Loucy (cell line): ENCODE results near the gene YWHAE.

ENCODE experiments used
- H2AFZ ChIP-seq: fragments of 200-600 bp; sonication (generic); 2 replicates; pipeline ENCODE4 v1.6.0; 2016; ENCODE audit warnings: antibody characterized with exemption, mild to moderate bottlenecking, low read length, moderate library complexity
- H3F3A ChIP-seq: fragments of 200-600 bp; 2 replicates; pipeline ENCODE4 v1.6.0; 2016; ENCODE audit warnings: antibody characterized with exemption, low read depth, mild to moderate bottlenecking
- H3K27me3 ChIP-seq: fragments of 200-600 bp; sonication (generic); 2 replicates; pipeline ENCODE4 v1.6.1; 2014; ENCODE audit warnings: low read length, mild to moderate bottlenecking; ENCODE audit not compliant: insufficient read depth, poor library complexity, severe bottlenecking
- H3K36me3 ChIP-seq: fragments of 200-600 bp; sonication (generic); 2 replicates; pipeline ENCODE4 v1.6.1; 2016; ENCODE audit warnings: low read length; ENCODE audit not compliant: insufficient read depth
- H3K4me1 ChIP-seq: fragments of 200-600 bp; sonication (generic); 2 replicates; pipeline ENCODE4 v1.5.1; 2014; ENCODE audit warnings: low read length, mild to moderate bottlenecking; ENCODE audit not compliant: insufficient read depth, poor library complexity, severe bottlenecking
- H3K4me2 ChIP-seq: fragments of 200-600 bp; sonication (generic); 2 replicates; pipeline ENCODE4 v1.6.0; 2014; ENCODE audit warnings: antibody characterized with exemption, low read length, low read depth, mild to moderate bottlenecking; ENCODE audit not compliant: poor library complexity, severe bottlenecking
- H3K4me3 ChIP-seq: fragments of 200-600 bp; sonication (generic); 2 replicates; pipeline ENCODE4 v1.5.1; 2014; ENCODE audit warnings: low read length, mild to moderate bottlenecking, mixed read lengths; ENCODE audit not compliant: poor library complexity, severe bottlenecking
- H3K79me2 ChIP-seq: fragments of 200-600 bp; sonication (generic); 2 replicates; pipeline ENCODE4 v1.6.1; 2014; ENCODE audit warnings: low read length; ENCODE audit not compliant: insufficient read depth
- H3K9ac ChIP-seq: fragments of 200-600 bp; sonication (generic); 2 replicates; pipeline ENCODE4 v1.6.0; 2014; ENCODE audit warnings: mild to moderate bottlenecking, low read depth, low read length, moderate library complexity; ENCODE audit not compliant: poor library complexity, severe bottlenecking
- H3K9me2 ChIP-seq: fragments of 200-600 bp; sonication (generic); replicated peaks from 2 replicates; pipeline ENCODE4 v1.6.1; 2016; ENCODE audit warnings: low read depth, low read length, mixed read lengths
- H3K9me3 ChIP-seq: fragments of 200-600 bp; sonication (generic); 2 replicates; pipeline ENCODE4 v1.6.1; 2014; ENCODE audit warnings: mild to moderate bottlenecking, antibody characterized with exemption, low read length, low read depth; ENCODE audit not compliant: insufficient read depth
- H4K20me1 ChIP-seq: fragments of 200-600 bp; sonication (generic); 2 replicates; pipeline ENCODE4 v1.6.0; 2014; ENCODE audit warnings: antibody characterized with exemption, low read length, mild to moderate bottlenecking; ENCODE audit not compliant: insufficient read depth, poor library complexity, severe bottlenecking
- EZH2phosphoT487 ChIP-seq: fragments of 200-600 bp; IDR thresholded peaks from 2 replicates; pipeline ENCODE4 v1.6.1; 2018; ENCODE audit warnings: antibody characterized with exemption, mild to moderate bottlenecking, moderate library complexity, borderline replicate concordance
- TF ChIP-seq, protein P1 (sequence below): fragments of 200-600 bp; sonication (generic); conservative IDR thresholded peaks from 2 replicates; pipeline ENCODE4 v1.5.1; 2014; ENCODE audit warnings: mild to moderate bottlenecking, antibody characterized with exemption, low read length

Gene YWHAE

DNA sequence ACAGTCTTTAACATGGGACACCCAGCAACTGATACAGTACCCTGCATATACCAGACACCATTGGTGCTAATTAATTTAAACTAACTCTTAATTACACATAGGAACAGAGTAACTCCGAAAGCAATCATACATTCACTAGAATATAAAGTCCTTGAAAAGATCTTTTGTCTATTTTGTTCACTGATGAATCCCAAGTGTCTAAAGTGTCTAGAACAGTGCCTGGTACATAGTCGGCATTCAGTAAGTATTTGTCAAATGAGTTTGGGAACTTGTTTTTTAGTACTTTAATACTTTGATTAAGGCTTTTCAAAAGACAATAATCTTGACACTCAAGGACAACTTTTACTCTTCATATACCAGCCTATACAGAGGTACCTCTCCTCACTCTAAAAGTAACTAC, 13.8 kb downstream of the YWHAE start:
- Histone ChIP-seq H3K9me3 (no peaks in the 10 kb centered on the region), H3K9ac (no peak overlapping the region), H3K9me2 (no peaks in the 10 kb centered on the region), H3K4me1 (peaks cover 22% of the 10 kb centered on the region), H3K36me3 (peaks cover 11% of the 10 kb centered on the region; the same call in 1 of the 2 replicates), H3K79me2 (peaks cover 100% of the 10 kb centered on the region), H2AFZ (no peak overlapping the region), H3K4me3 (no peak overlapping the region), H4K20me1 (peaks cover 91% of the 10 kb centered on the region), H3K4me2 (peak overlapping the region; percentile 38), H3K27me3 (no peaks in the 10 kb centered on the region), H3F3A (no peaks in the 10 kb centered on the region; the same call in 1 of the 2 replicates)
- TF ChIP-seq, protein P1, sequence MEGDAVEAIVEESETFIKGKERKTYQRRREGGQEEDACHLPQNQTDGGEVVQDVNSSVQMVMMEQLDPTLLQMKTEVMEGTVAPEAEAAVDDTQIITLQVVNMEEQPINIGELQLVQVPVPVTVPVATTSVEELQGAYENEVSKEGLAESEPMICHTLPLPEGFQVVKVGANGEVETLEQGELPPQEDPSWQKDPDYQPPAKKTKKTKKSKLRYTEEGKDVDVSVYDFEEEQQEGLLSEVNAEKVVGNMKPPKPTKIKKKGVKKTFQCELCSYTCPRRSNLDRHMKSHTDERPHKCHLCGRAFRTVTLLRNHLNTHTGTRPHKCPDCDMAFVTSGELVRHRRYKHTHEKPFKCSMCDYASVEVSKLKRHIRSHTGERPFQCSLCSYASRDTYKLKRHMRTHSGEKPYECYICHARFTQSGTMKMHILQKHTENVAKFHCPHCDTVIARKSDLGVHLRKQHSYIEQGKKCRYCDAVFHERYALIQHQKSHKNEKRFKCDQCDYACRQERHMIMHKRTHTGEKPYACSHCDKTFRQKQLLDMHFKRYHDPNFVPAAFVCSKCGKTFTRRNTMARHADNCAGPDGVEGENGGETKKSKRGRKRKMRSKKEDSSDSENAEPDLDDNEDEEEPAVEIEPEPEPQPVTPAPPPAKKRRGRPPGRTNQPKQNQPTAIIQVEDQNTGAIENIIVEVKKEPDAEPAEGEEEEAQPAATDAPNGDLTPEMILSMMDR: no peak
- TF ChIP-seq EZH2phosphoT487: no peak

DNA sequence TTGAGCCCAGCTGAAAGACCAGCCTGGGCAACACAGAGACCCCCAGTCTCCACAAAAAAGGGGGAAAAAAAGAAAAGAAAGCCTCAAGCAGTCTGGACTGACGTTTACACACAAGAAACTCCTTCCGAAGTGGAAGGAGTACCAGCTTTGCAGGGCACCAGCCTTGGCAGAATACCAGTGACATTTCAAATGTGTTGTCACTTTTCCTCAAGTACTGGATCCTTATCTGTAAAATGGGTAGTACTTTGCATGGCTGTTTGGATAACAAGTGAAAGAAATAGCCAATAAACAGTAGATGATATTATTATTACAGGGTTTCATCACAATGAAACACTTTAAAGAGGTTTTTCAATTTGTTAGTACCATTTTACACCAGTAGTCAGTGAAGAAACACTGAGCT, 14.2 kb downstream of the YWHAE start:
- TF ChIP-seq, protein P1: no peak
- no peak for TF ChIP-seq EZH2phosphoT487
- H3K36me3 ChIP-seq: peaks cover 11% of the 10 kb centered on the region; the same call in 1 of the 2 replicates
- no peak overlapping the region for H3K9ac ChIP-seq
- H3F3A ChIP-seq: no peaks in the 10 kb centered on the region; the same call in 1 of the 2 replicates
- H4K20me1 ChIP-seq: peaks cover 91% of the 10 kb centered on the region
- no peaks in the 10 kb centered on the region for H3K9me3 ChIP-seq
- no peak overlapping the region for H2AFZ ChIP-seq
- peak overlapping the region; percentile 38 for H3K4me2 ChIP-seq
- H3K79me2 ChIP-seq: peaks cover 100% of the 10 kb centered on the region
- H3K4me3 ChIP-seq: no peak overlapping the region
- peaks cover 21% of the 10 kb centered on the region for H3K4me1 ChIP-seq
- no peaks in the 10 kb centered on the region for H3K27me3 ChIP-seq
- H3K9me2 ChIP-seq: no peaks in the 10 kb centered on the region

DNA sequence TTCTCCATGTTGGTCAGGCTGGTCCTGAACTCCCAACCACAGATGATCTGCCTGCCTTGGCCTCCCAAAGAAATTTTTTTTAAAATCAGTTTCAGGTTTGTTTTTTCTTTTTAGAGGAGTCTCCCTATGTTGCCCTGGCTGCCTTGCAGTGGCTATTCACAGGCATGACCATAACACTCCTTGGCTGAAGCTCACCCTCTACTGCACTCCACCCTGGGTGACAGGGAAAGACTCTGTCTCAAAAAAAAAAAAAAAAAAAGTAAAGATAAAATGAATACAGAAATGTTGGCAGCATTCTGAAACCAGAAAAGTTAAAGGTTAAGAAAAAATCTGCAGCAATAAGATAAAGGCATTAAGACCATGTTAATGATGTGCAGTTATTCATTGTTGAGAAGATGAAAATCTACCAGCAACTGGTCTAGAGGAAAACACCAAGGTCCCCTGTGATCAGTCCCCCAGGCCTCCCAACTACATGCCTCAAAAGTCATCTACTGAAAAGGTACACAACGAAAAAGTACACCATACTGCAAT, 15.1 kb downstream of the YWHAE start:
- peaks cover 91% of the 10 kb centered on the region for H4K20me1 ChIP-seq
- peaks cover 22% of the 10 kb centered on the region for H3K4me1 ChIP-seq
- no peak for TF ChIP-seq EZH2phosphoT487
- TF ChIP-seq, protein P1: no peak
- no peaks in the 10 kb centered on the region for H3K27me3 ChIP-seq
- H3K79me2 ChIP-seq: peaks cover 100% of the 10 kb centered on the region
- H3K9me3 ChIP-seq: no peaks in the 10 kb centered on the region
- H3F3A ChIP-seq: no peaks in the 10 kb centered on the region; the same call in 1 of the 2 replicates
- H2AFZ ChIP-seq: no peak overlapping the region
- H3K4me2 ChIP-seq: no peak overlapping the region
- H3K36me3 ChIP-seq: peaks cover 11% of the 10 kb centered on the region; the same call in 1 of the 2 replicates
- H3K9ac ChIP-seq: no peak overlapping the region
- H3K4me3 ChIP-seq: no peak overlapping the region
- no peaks in the 10 kb centered on the region for H3K9me2 ChIP-seq
